Neural crest cell (in vitro differentiated cells): ENCODE data around the gene MR1. TPM values are rescaled to one million over a fixed set of nuclear protein-coding genes. Genes with fewer than 3 reads are reported as not detected.
A peak's percentile ranks its signal among the peaks of the same experiment; 100 is the strongest.

Experiments used
- DNase-seq: peaks from one replicate; pipeline ENCODE4 v3.0.0; 2021; ENCODE audit warnings: low read depth, mixed read lengths, low spot score
- H3K27ac Mint-ChIP-seq: one replicate; pipeline ENCODE4 v1.8.0; 2021; ENCODE audit warnings: mild to moderate bottlenecking, mixed read lengths; ENCODE audit not compliant: unreplicated experiment
- H3K27me3 Mint-ChIP-seq: 2 replicates; pipeline ENCODE4 v1.8.0; 2021; ENCODE audit warnings: low read depth, mild to moderate bottlenecking, mixed read lengths
- H3K36me3 Mint-ChIP-seq: 2 replicates; pipeline ENCODE4 v1.8.0; 2021; ENCODE audit warnings: low read depth, mild to moderate bottlenecking, mixed read lengths
- H3K4me1 Mint-ChIP-seq: 2 replicates; pipeline ENCODE4 v1.8.0; 2021; ENCODE audit warnings: mixed read lengths
- H3K4me3 Mint-ChIP-seq: one replicate; pipeline ENCODE4 v1.8.0; 2021; ENCODE audit warnings: mild to moderate bottlenecking, mixed read lengths
- H3K9me3 Mint-ChIP-seq: 2 replicates; pipeline ENCODE4 v1.8.0; 2021; ENCODE audit warnings: mixed read lengths
- total RNA-seq: library from RNA; stranded (reverse); gene quantifications from 2 replicates; pipeline ENCODE4 v1.2.1, GENCODE V29; 2021
- TF ChIP-seq, protein P1 (sequence below): fragments of 200-600 bp; sonication (generic); conservative IDR thresholded peaks from 2 replicates; pipeline ENCODE4 v1.5.0; 2021; ENCODE audit warnings: antibody characterized with exemption, mild to moderate bottlenecking

Gene MR1
- total RNA-seq, 1 donor from 2014 or later, result 0.21 TPM

- Mint-ChIP-seq H3K9me3 (no peaks in the 10 kb centered on the region), H3K4me3 (no peak overlapping the region), H3K27ac (peak overlapping the region; percentile 0), H3K36me3 (no peaks in the 10 kb centered on the region), H3K27me3 (peaks cover 6% of the 10 kb centered on the region), H3K4me1 (peaks cover 62% of the 10 kb centered on the region)
- no peak for DNase-seq
- TF ChIP-seq, protein P1, sequence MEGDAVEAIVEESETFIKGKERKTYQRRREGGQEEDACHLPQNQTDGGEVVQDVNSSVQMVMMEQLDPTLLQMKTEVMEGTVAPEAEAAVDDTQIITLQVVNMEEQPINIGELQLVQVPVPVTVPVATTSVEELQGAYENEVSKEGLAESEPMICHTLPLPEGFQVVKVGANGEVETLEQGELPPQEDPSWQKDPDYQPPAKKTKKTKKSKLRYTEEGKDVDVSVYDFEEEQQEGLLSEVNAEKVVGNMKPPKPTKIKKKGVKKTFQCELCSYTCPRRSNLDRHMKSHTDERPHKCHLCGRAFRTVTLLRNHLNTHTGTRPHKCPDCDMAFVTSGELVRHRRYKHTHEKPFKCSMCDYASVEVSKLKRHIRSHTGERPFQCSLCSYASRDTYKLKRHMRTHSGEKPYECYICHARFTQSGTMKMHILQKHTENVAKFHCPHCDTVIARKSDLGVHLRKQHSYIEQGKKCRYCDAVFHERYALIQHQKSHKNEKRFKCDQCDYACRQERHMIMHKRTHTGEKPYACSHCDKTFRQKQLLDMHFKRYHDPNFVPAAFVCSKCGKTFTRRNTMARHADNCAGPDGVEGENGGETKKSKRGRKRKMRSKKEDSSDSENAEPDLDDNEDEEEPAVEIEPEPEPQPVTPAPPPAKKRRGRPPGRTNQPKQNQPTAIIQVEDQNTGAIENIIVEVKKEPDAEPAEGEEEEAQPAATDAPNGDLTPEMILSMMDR, result no peak
Measured at GRCh38 chr1:181108304-181108867, 74.6 kb downstream of the MR1 start.

DNA sequence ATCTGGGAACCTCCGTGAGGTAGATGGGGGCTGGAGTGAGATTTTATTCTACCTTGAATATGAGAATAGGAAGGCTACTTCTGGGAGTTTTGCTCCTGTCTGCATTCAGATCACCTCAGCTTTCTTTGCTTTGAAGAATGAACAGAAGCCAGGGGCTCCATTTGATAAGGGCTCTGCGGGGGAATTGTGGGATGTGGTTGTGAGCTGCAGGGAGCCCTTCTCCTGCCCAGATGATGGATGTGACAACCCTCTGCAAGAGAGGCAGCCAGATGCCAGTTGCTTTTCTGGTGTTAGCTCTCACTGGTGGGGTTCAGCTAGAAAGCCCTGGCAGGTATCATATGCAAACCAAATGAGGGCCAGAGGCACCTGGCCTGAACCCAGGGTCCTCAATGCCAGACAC, 76.2 kb downstream of the MR1 start:
- H3K9me3 Mint-ChIP-seq, result no peaks in the 10 kb centered on the region
- TF ChIP-seq, protein P1, result no peak
- no peak for DNase-seq
- no peaks in the 10 kb centered on the region for H3K36me3 Mint-ChIP-seq
- H3K27ac Mint-ChIP-seq, result no peak overlapping the region
- peak overlapping the region; percentile 51 for H3K4me3 Mint-ChIP-seq
- peaks cover 54% of the 10 kb centered on the region for H3K4me1 Mint-ChIP-seq
- peaks cover 6% of the 10 kb centered on the region for H3K27me3 Mint-ChIP-seq

Other genes starting within 250 kb of the MR1 start
- gene KIAA1614, start 121.1 kb upstream of the MR1 start, total RNA-seq, result 2.1 and 3.2 TPM in 2 replicates
- gene STX6, start 11.1 kb upstream of the MR1 start, total RNA-seq, result 24.0 and 24.4 TPM in 2 replicates
- 7.5 and 7.7 TPM in 2 replicates for gene IER5, start 54.7 kb downstream of the MR1 start, total RNA-seq